Activated CD4-positive, alpha-beta memory T cell treated with anti-CD3 and anti-CD28 coated beads for 36 hours (primary cell): ENCODE results near the gene GNAO1. TPM values are rescaled to one million over a fixed set of nuclear protein-coding genes. Genes with fewer than 3 reads are reported as not detected.

ENCODE experiments used
- CTCF ChIA-PET: fragments of 350-600 bp; sonication (Branson Sonifier 250); formaldehyde crosslinking; loops from one replicate; lab custom pipeline; 2021; ENCODE audit warnings: antibody characterized with exemption, inconsistent platforms; lab: Charles Lee
- POLR2A ChIA-PET: fragments of 350-600 bp; sonication (Branson Sonifier 250); formaldehyde crosslinking; loops from one replicate; lab custom pipeline; 2021; ENCODE audit warnings: antibody characterized with exemption; lab: Charles Lee
- DNase-seq: peaks from one replicate; pipeline ENCODE4 v3.0.0-alpha.2; 2020
- H3K27ac Mint-ChIP-seq: one replicate; pipeline ENCODE4 v1.8.0; 2021; ENCODE audit warnings: mixed read lengths
- H3K27me3 Mint-ChIP-seq: one replicate; pipeline ENCODE4 v1.8.0; 2021; ENCODE audit warnings: mixed read lengths
- H3K36me3 Mint-ChIP-seq: one replicate; pipeline ENCODE4 v1.8.0; 2021; ENCODE audit warnings: mixed read lengths
- H3K4me1 Mint-ChIP-seq: one replicate; pipeline ENCODE4 v1.8.0; 2021; ENCODE audit warnings: low read depth, mixed read lengths
- H3K4me3 Mint-ChIP-seq: one replicate; pipeline ENCODE4 v1.8.0; 2021; ENCODE audit warnings: mild to moderate bottlenecking, mixed read lengths
- H3K9me3 Mint-ChIP-seq: one replicate; pipeline ENCODE4 v1.8.0; 2021; ENCODE audit warnings: mixed read lengths
- intact Hi-C: fragments of 100-400 bp; cut with micrococcal nuclease; formaldehyde crosslinking; loops from one replicate; pipeline ENCODE4 v1.15.1; 2023
- total RNA-seq, 2 experiments: library from RNA; stranded (reverse); gene quantifications; one replicate each; pipeline ENCODE4 v1.2.3, GENCODE V29; 2021

GNAO1 gene
- total RNA-seq, 2 experiments from 2014 or later = 1.3 to 1.4 TPM

DNA sequence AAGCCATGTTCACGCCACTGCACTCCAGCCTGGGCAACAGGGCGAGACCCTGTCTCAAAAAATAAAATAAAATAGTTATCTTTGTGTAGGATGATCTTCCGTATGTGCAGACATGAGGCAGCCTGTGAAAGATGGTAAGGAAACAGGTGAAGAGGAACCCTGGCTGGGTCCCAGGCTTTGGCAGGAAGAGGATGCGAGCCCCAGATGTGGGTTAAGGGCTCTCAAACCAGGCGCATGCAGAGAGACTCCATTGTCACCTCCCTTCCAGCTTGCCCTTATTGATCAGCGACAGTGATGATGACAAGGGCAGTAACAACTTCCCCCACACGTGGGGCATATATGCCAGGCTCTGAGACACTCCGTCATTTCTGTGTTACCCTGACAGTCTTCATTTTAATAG is 106.8 kb downstream of the GNAO1 start:
- H3K27ac Mint-ChIP-seq = no peak overlapping the region
- no peaks in the 10 kb centered on the region for H3K9me3 Mint-ChIP-seq
- intact Hi-C loops = no loop called here
- ChIA-PET POLR2A (no interaction called here), CTCF (no interaction called here)
- H3K27me3 Mint-ChIP-seq = no peaks in the 10 kb centered on the region
- H3K36me3 Mint-ChIP-seq = no peaks in the 10 kb centered on the region
- H3K4me3 Mint-ChIP-seq = no peak overlapping the region
- peaks cover 7% of the 10 kb centered on the region for H3K4me1 Mint-ChIP-seq
- DNase-seq = no peak

DNA sequence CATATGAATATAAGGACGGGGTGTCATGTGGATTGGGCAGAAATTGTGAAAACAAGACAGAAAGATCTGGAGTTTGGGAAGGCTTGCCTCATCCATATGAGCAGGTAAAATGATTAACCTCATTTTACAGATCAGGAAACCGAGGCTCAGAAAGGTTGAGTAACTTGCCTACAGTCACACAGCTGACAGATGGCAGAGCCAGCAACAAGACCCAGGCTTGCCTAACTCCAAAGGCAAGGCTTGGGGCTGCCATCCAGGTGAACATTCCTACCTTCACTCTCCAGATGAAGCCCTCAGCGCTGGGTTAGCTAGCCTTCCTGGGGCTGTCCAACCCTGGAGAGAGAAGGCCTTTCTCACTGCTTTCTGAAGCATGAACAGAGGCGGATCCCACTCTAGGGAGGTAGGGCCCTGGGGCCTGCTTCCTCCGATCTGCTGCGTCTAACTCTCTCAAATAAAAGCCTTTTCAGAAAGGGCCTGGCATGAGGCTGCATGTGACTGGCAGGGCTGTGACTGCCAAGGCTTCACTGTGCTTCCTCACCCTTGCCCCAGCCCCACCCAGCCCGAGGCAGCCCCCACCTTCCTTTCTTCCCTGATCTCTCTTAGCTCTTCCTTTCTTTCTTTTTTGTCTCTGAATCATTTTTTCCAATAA is 107.8 kb downstream of the GNAO1 start:
- no peak overlapping the region for H3K4me3 Mint-ChIP-seq
- ChIA-PET POLR2A (no interaction called here), CTCF (interaction anchor here (0.9 kb wide), 1 partner anchor 57 kb away, joined by 3 read pairs; no protein-coding TSS in a partner anchor)
- H3K27me3 Mint-ChIP-seq = no peaks in the 10 kb centered on the region
- peaks cover 7% of the 10 kb centered on the region for H3K4me1 Mint-ChIP-seq
- H3K27ac Mint-ChIP-seq = no peak overlapping the region
- intact Hi-C loops = no loop called here
- no peaks in the 10 kb centered on the region for H3K9me3 Mint-ChIP-seq
- no peaks in the 10 kb centered on the region for H3K36me3 Mint-ChIP-seq
- no peak for DNase-seq

GRCh38 chr16:56300242-56300623 is 108.9 kb downstream of the GNAO1 start:
- no peaks in the 10 kb centered on the region for H3K27me3 Mint-ChIP-seq
- no peak overlapping the region for H3K4me3 Mint-ChIP-seq
- no peaks in the 10 kb centered on the region for H3K36me3 Mint-ChIP-seq
- no peaks in the 10 kb centered on the region for H3K9me3 Mint-ChIP-seq
- no peak overlapping the region for H3K27ac Mint-ChIP-seq
- no peak for DNase-seq
- ChIA-PET CTCF (interaction anchor here (0.9 to 1.0 kb wide), 2 partner anchors 18 to 56 kb away, joined by 3 read pairs; no protein-coding TSS in a partner anchor), POLR2A (no interaction called here)
- intact Hi-C loops = no loop called here
- peaks cover 7% of the 10 kb centered on the region for H3K4me1 Mint-ChIP-seq

- Mint-ChIP-seq H3K4me3 (no peak overlapping the region), H3K4me1 (peaks cover 7% of the 10 kb centered on the region), H3K27me3 (no peaks in the 10 kb centered on the region), H3K36me3 (no peaks in the 10 kb centered on the region), H3K27ac (no peak overlapping the region), H3K9me3 (no peaks in the 10 kb centered on the region)
- no peak for DNase-seq
- ChIA-PET POLR2A (no interaction called here), CTCF (interaction anchor here (1.0 to 1.1 kb wide), 2 partner anchors 17 to 357 kb away, joined by 3 read pairs; no protein-coding TSS in a partner anchor)
- intact Hi-C loops = no loop called here
These were observed 109.9 kb downstream of the GNAO1 start for GRCh38 chr16:56300891-56301850.

DNA sequence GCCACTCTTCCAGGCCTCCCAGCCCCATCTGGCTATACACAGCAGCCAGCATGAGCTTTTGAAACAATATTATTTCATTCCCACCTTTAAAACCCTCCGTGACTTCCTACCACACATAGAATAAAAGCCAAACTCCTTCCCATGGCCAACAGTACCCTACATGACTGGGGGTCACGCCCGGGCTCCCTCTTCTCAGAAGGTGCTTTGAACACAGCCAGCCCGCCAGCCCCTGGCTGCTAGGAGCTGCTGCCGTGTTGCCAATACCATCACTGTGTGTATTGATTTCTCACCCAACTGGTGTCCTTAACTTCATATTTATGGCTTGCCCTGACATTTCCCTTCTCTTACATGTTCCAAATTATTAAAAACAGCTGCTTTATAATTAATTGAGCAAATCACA is 111.2 kb downstream of the GNAO1 start:
- ChIA-PET CTCF (interaction anchor here (1.1 to 1.4 kb wide), 2 partner anchors 16 to 359 kb away, joined by 3 to 6 read pairs; no protein-coding TSS in a partner anchor), POLR2A (no interaction called here)
- peaks cover 7% of the 10 kb centered on the region for H3K4me1 Mint-ChIP-seq
- no peak for DNase-seq
- no peak overlapping the region for H3K4me3 Mint-ChIP-seq
- H3K36me3 Mint-ChIP-seq = no peaks in the 10 kb centered on the region
- no peak overlapping the region for H3K27ac Mint-ChIP-seq
- no peaks in the 10 kb centered on the region for H3K27me3 Mint-ChIP-seq
- intact Hi-C loops = no loop called here
- no peaks in the 10 kb centered on the region for H3K9me3 Mint-ChIP-seq

DNA sequence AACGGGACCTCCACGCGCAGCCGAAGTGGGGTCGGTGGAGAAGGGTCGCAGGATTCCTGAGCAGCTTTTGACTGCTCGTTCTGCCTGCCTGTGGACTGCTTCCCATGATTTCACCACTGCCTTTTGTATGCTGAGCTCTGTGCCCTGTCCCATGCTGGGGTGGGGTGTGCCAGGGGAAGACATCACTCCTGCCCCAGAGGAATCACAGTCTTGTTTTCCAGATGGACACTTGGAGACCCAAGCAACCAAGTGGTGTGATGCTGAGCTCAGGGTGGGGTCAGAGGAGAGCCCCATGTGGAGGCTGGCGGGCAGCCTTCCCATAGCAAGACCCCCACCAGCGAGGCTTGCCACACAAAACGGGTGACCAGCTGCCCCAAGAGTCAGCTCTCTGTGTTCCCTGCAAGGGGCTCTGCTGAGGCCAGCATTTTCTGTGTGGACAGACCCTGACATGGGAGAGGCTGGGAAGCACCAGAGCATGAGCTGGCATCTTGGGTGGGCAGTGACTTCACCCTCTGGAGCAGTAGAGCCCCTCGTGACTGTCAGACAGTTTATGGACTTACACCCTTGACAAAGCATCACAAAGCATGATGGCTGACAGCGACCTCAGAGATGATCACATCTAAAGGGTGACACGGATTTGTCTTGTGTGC is 111.9 kb downstream of the GNAO1 start:
- no peak overlapping the region for H3K27ac Mint-ChIP-seq
- no peaks in the 10 kb centered on the region for H3K9me3 Mint-ChIP-seq
- intact Hi-C loops = no loop called here
- ChIA-PET CTCF (interaction anchor here (1.4 kb wide), 1 partner anchor 15 kb away, joined by 6 read pairs; no protein-coding TSS in a partner anchor), POLR2A (no interaction called here)
- no peaks in the 10 kb centered on the region for H3K27me3 Mint-ChIP-seq
- H3K36me3 Mint-ChIP-seq = no peaks in the 10 kb centered on the region
- DNase-seq = no peak
- H3K4me3 Mint-ChIP-seq = no peak overlapping the region
- H3K4me1 Mint-ChIP-seq = peaks cover 7% of the 10 kb centered on the region

DNA sequence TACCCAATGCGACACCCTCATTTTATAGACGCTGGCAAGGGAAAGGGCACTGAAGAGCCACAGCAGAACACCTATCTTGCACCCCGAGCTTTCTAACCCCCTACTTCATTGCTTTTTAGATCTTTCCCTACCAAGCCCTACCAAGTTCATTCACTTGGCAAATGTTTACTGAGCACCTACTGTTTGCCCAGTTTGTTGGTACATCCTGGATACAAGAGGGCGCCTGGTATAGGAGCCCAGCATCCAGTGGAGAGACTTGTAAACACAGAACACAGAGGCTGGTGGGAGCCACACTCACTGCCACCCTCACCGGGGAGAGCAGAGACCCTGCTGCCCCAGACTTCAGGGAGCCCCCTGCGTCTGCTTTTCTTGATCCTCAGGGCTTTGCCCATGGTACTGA is 112.6 kb downstream of the GNAO1 start:
- H3K9me3 Mint-ChIP-seq = no peaks in the 10 kb centered on the region
- POLR2A ChIA-PET = no interaction called here
- H3K36me3 Mint-ChIP-seq = no peaks in the 10 kb centered on the region
- CTCF ChIA-PET = interaction anchor here (1.4 kb wide), 1 partner anchor 14 kb away, joined by 6 read pairs; no protein-coding TSS in a partner anchor
- H3K4me3 Mint-ChIP-seq = no peak overlapping the region
- H3K27me3 Mint-ChIP-seq = no peaks in the 10 kb centered on the region
- DNase-seq = no peak
- peaks cover 7% of the 10 kb centered on the region for H3K4me1 Mint-ChIP-seq
- intact Hi-C loops = no loop called here
- H3K27ac Mint-ChIP-seq = no peak overlapping the region

- CTCF ChIA-PET = interaction anchor here (1.6 kb wide), 1 partner anchor 12 kb away, joined by 7 read pairs; no protein-coding TSS in a partner anchor
- POLR2A ChIA-PET = no interaction called here
- DNase-seq = no peak
- no peaks in the 10 kb centered on the region for H3K9me3 Mint-ChIP-seq
- H3K4me1 Mint-ChIP-seq = no peaks in the 10 kb centered on the region
- H3K27ac Mint-ChIP-seq = no peak overlapping the region
- intact Hi-C loops = no loop called here
- H3K4me3 Mint-ChIP-seq = no peak overlapping the region
- no peaks in the 10 kb centered on the region for H3K36me3 Mint-ChIP-seq
- H3K27me3 Mint-ChIP-seq = no peaks in the 10 kb centered on the region
These were observed 114.8 kb downstream of the GNAO1 start for GRCh38 chr16:56305956-56306565.

GRCh38 chr16:56306690-56307533 is 115.6 kb downstream of the GNAO1 start:
- intact Hi-C loops = no loop called here
- no peaks in the 10 kb centered on the region for H3K9me3 Mint-ChIP-seq
- H3K36me3 Mint-ChIP-seq = no peaks in the 10 kb centered on the region
- H3K27me3 Mint-ChIP-seq = no peaks in the 10 kb centered on the region
- CTCF ChIA-PET = interaction anchor here (0.9 kb wide), 1 partner anchor 11 kb away, joined by 4 read pairs; no protein-coding TSS in a partner anchor
- no peak overlapping the region for H3K27ac Mint-ChIP-seq
- no peak for DNase-seq
- H3K4me3 Mint-ChIP-seq = no peak overlapping the region
- POLR2A ChIA-PET = no interaction called here
- H3K4me1 Mint-ChIP-seq = no peaks in the 10 kb centered on the region

DNA sequence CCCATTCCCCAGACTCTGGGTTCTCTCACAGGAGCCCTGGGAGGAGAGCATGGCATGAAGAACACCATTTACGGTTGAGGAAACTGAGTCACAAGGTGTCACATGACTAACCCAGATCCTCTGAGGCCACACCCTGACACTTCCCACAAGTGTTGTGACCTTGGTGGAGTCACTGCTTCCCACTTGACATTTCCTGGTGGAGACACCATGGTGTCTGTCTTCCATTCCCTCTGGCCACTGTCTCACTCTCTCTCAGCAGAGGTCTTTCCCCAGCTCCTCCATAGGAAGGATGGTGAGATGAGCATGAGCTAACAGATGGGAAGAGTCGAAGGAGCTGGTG is 116.2 kb downstream of the GNAO1 start:
- no peak overlapping the region for H3K27ac Mint-ChIP-seq
- intact Hi-C loops = no loop called here
- no peaks in the 10 kb centered on the region for H3K27me3 Mint-ChIP-seq
- CTCF ChIA-PET = interaction anchor here (1.5 kb wide), 1 partner anchor 364 kb away, joined by 3 read pairs; no protein-coding TSS in a partner anchor
- no peak overlapping the region for H3K4me3 Mint-ChIP-seq
- no peaks in the 10 kb centered on the region for H3K9me3 Mint-ChIP-seq
- H3K4me1 Mint-ChIP-seq = no peaks in the 10 kb centered on the region
- DNase-seq = no peak
- POLR2A ChIA-PET = no interaction called here
- no peaks in the 10 kb centered on the region for H3K36me3 Mint-ChIP-seq

- DNase-seq = no peak
- POLR2A ChIA-PET = no interaction called here
- Mint-ChIP-seq H3K27ac (no peak overlapping the region), H3K36me3 (no peaks in the 10 kb centered on the region), H3K9me3 (no peaks in the 10 kb centered on the region), H3K4me1 (no peaks in the 10 kb centered on the region), H3K4me3 (no peak overlapping the region), H3K27me3 (no peaks in the 10 kb centered on the region)
- CTCF ChIA-PET = interaction anchor here (1.5 to 2.1 kb wide), 2 partner anchors 9 to 366 kb away, joined by 3 to 11 read pairs; no protein-coding TSS in a partner anchor
- intact Hi-C loops = no loop called here
These were observed 117.7 kb downstream of the GNAO1 start for GRCh38 chr16:56309008-56309407.
